H9 (cell line): Measurements from ENCODE around the gene CCDC91. TPM values are rescaled to one million over a fixed set of nuclear protein-coding genes. Genes with fewer than 3 reads are reported as not detected.

ENCODE experiments used
- DNase-seq: peaks from one replicate; pipeline ENCODE4 v3.0.0-alpha.2; 2017
- H2AFZ ChIP-seq: one replicate; pipeline ENCODE4 v1.6.1; 2013; ENCODE audit warnings: mild to moderate bottlenecking, low read length, control low read depth, moderate library complexity
- H2AK5ac ChIP-seq: 2 replicates; pipeline ENCODE4 v1.6.1; 2013; ENCODE audit warnings: low read length, control low read depth, mixed read lengths; ENCODE audit not compliant: insufficient read length
- H2BK120ac ChIP-seq: one replicate; pipeline ENCODE4 v1.6.1; 2013; ENCODE audit warnings: low read depth, mild to moderate bottlenecking, low read length, control low read depth, inconsistent platforms; ENCODE audit not compliant: poor library complexity, severe bottlenecking
- H2BK12ac ChIP-seq: 2 replicates; pipeline ENCODE4 v1.6.1; 2013; ENCODE audit warnings: low read length, control low read depth, mixed read lengths, low read depth; ENCODE audit not compliant: insufficient read length
- H2BK15ac ChIP-seq: 2 replicates; pipeline ENCODE4 v1.6.1; 2013; ENCODE audit warnings: low read depth, low read length, control low read depth
- H2BK20ac ChIP-seq: one replicate; pipeline ENCODE4 v1.6.1; 2013; ENCODE audit warnings: low read depth, mild to moderate bottlenecking, low read length, control low read depth, inconsistent platforms; ENCODE audit not compliant: poor library complexity, severe bottlenecking
- H2BK5ac ChIP-seq: 2 replicates; pipeline ENCODE4 v1.6.1; 2013; ENCODE audit warnings: low read length, control low read depth, mixed read lengths; ENCODE audit not compliant: insufficient read length
- H3K14ac ChIP-seq: 2 replicates; pipeline ENCODE4 v1.6.1; 2013; ENCODE audit warnings: low read length, control low read depth; ENCODE audit not compliant: insufficient read depth
- H3K18ac ChIP-seq: 2 replicates; pipeline ENCODE4 v1.6.1; 2013; ENCODE audit warnings: low read depth, mild to moderate bottlenecking, mixed read lengths, low read length, control low read depth; ENCODE audit not compliant: insufficient read length
- H3K23ac ChIP-seq: 2 replicates; pipeline ENCODE4 v1.6.1; 2013; ENCODE audit warnings: low read length, control low read depth, mixed read lengths, low read depth; ENCODE audit not compliant: insufficient read length
- H3K23me2 ChIP-seq: 2 replicates; pipeline ENCODE4 v1.6.1; 2013; ENCODE audit warnings: low read depth, mild to moderate bottlenecking, mixed read lengths, low read length, control low read depth; ENCODE audit not compliant: insufficient read length, poor library complexity, severe bottlenecking
- H3K27ac ChIP-seq: 2 replicates; pipeline ENCODE4 v1.5.1; 2013; ENCODE audit warnings: low read length, control low read depth, mixed read lengths, low read depth; ENCODE audit not compliant: insufficient read length
- H3K27me3 ChIP-seq: 2 replicates; pipeline ENCODE4 v1.6.1; 2013; ENCODE audit warnings: low read length, control low read depth, inconsistent platforms; ENCODE audit not compliant: insufficient read depth
- H3K4ac ChIP-seq: 2 replicates; pipeline ENCODE4 v1.6.1; 2013; ENCODE audit warnings: low read depth, mild to moderate bottlenecking, control low read depth, inconsistent platforms, low read length, moderate library complexity
- H3K4me1 ChIP-seq: 2 replicates; pipeline ENCODE4 v1.6.1; 2013; ENCODE audit warnings: low read length, control low read depth, inconsistent platforms; ENCODE audit not compliant: insufficient read depth
- H3K4me2 ChIP-seq: 2 replicates; pipeline ENCODE4 v1.6.1; 2013; ENCODE audit warnings: low read length, control low read depth, mixed read lengths; ENCODE audit not compliant: insufficient read length, insufficient read depth
- H3K56ac ChIP-seq: 2 replicates; pipeline ENCODE4 v1.6.1; 2013; ENCODE audit warnings: low read depth, mild to moderate bottlenecking, mixed read lengths, low read length, control low read depth; ENCODE audit not compliant: insufficient read length
- H3K79me1 ChIP-seq: 2 replicates; pipeline ENCODE4 v1.6.1; 2013; ENCODE audit warnings: low read depth, mild to moderate bottlenecking, moderate library complexity, low read length, control low read depth, inconsistent platforms; ENCODE audit not compliant: insufficient read depth, poor library complexity, severe bottlenecking
- H3K79me2 ChIP-seq: 2 replicates; pipeline ENCODE4 v1.6.1; 2013; ENCODE audit warnings: low read length, control low read depth, inconsistent platforms; ENCODE audit not compliant: insufficient read depth
- H3K9ac ChIP-seq: 2 replicates; pipeline ENCODE4 v1.6.1; 2013; ENCODE audit warnings: low read length, control low read depth, mixed read lengths; ENCODE audit not compliant: insufficient read length; ENCODE audit errors: extremely low read depth
- H3K9me3 ChIP-seq: one replicate; pipeline ENCODE4 v1.6.1; 2013; ENCODE audit warnings: low read depth, low read length, inconsistent platforms; ENCODE audit not compliant: control insufficient read depth
- H3T11ph ChIP-seq: one replicate; pipeline ENCODE4 v1.6.1; 2013; ENCODE audit warnings: mild to moderate bottlenecking, low read length, control low read depth, inconsistent platforms
- H4K20me1 ChIP-seq: one replicate; pipeline ENCODE4 v1.6.1; 2013; ENCODE audit not compliant: control insufficient read depth, insufficient read length, insufficient read depth
- H4K5ac ChIP-seq: 2 replicates; pipeline ENCODE4 v1.6.1; 2013; ENCODE audit warnings: low read depth, mild to moderate bottlenecking, mixed read lengths, low read length, control low read depth; ENCODE audit not compliant: insufficient read length
- H4K8ac ChIP-seq: replicated peaks from 2 replicates; pipeline ENCODE4 v1.6.1; 2013; ENCODE audit warnings: low read length, control low read depth, mixed read lengths, low read depth; ENCODE audit not compliant: insufficient read length
- H4K91ac ChIP-seq: 2 replicates; pipeline ENCODE4 v1.6.1; 2013; ENCODE audit warnings: low read depth, mild to moderate bottlenecking, moderate library complexity, mixed read lengths, low read length, control low read depth; ENCODE audit not compliant: insufficient read length
- H3K27ac Mint-ChIP-seq, 3 experiments: 2 replicates in 2 of 3; 3 replicates in 1 of 3; pipeline ENCODE4 v1.8.0; 2020 to 2021; ENCODE audit warnings: mixed read lengths in 3 of 3, mild to moderate bottlenecking in 1 of 3, moderate library complexity in 1 of 3
- H3K27me3 Mint-ChIP-seq: 2 replicates; pipeline ENCODE4 v1.8.0; 2021; ENCODE audit warnings: low read depth, mild to moderate bottlenecking, moderate library complexity, mixed read lengths
- H3K36me3 Mint-ChIP-seq, 3 experiments: 2 replicates in 2 of 3; 3 replicates in 1 of 3; pipeline ENCODE4 v1.8.0; 2020 to 2021; ENCODE audit warnings: low read depth in 3 of 3, mixed read lengths in 3 of 3; ENCODE audit not compliant: insufficient read depth in 1 of 3
- H3K4me1 Mint-ChIP-seq, 2 experiments: 2 replicates each; pipeline ENCODE4 v1.8.0; 2020; ENCODE audit warnings: mixed read lengths in 2 of 2
- H3K4me3 Mint-ChIP-seq, 2 experiments: 2 replicates in 1 of 2; 3 replicates in 1 of 2; pipeline ENCODE4 v1.8.0; 2020 to 2021; ENCODE audit warnings: mild to moderate bottlenecking in 2 of 2, mixed read lengths in 2 of 2, moderate library complexity in 1 of 2
- H3K9me3 Mint-ChIP-seq, 2 experiments: 2 replicates in 1 of 2; 3 replicates in 1 of 2; pipeline ENCODE4 v1.8.0; 2020; ENCODE audit warnings: mild to moderate bottlenecking in 2 of 2, mixed read lengths in 2 of 2, moderate library complexity in 1 of 2
- WGBS: extraction: QIAGEN DNeasy Blood & Tissue Kit; methylation state at CpG from one replicate; pipeline ENCODE4 v1.1.7; 2013; ENCODE audit warnings: missing lambda C conversion rate, low lambda C conversion rate, mixed read lengths; ENCODE audit not compliant: insufficient read length; ENCODE audit errors: extremely low coverage; 5-methylcytosine and 5-hydroxymethylcytosine counted together
- total RNA-seq: library from RNA; stranded (reverse); gene quantifications from 2 replicates; pipeline ENCODE4 v1.2.1, GENCODE V29; 2021
- TF ChIP-seq, protein P1 (sequence below): fragments of 200-600 bp; sonication (generic); conservative IDR thresholded peaks from 3 replicates; pipeline ENCODE4 v1.8.0; 2021; ENCODE audit warnings: antibody characterized with exemption, mild to moderate bottlenecking

The CCDC91 gene
- total RNA-seq, 1 experiment from 2014 or later: 22.7 TPM

DNA sequence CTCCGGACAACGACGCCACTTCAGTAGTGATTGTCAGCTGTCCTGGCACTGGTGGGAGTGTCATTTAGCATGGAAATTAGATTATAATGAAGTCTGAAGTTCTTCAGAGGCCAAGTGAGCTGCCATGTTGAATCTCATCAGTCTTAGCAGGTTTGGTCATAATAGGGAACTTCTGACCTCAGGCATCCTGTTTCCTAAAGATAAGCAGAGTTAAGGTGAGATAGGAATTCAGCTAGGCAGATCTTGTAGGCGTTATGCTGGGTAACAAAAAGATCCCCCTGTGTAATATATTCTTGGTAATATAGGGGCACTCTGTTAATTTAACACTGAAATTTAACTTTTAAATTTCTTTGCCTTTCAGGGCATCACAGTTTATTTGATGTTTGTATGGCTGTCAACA is 137.5 kb downstream of the CCDC91 start:
- Mint-ChIP-seq H3K4me1 (peaks cover 7 to 8% of the 10 kb centered on the region in 2 experiments), H3K27ac (no peak overlapping the region), H3K4me3 (no peak overlapping the region), H3K27me3 (no peaks in the 10 kb centered on the region), H3K36me3 (peaks cover 11 to 23% (median 16%) of the 10 kb centered on the region in 3 experiments), H3K9me3 (peaks cover 10 to 14% of the 10 kb centered on the region in 2 experiments)
- Histone ChIP-seq H3K23me2 (no peaks in the 10 kb centered on the region), H3K9me3 (no peaks in the 10 kb centered on the region), H3K79me1 (no peaks in the 10 kb centered on the region), H2BK120ac (no peak overlapping the region), H2BK5ac (no peak overlapping the region), H3K4me2 (no peak overlapping the region), H4K5ac (no peak overlapping the region), H4K20me1 (no peaks in the 10 kb centered on the region), H2AFZ (no peak overlapping the region), H3K4me1 (no peaks in the 10 kb centered on the region; the same call in 1 of the 2 replicates), H3K27me3 (no peaks in the 10 kb centered on the region), H3K79me2 (no peaks in the 10 kb centered on the region), H3K18ac (no peak overlapping the region), H2AK5ac (no peak overlapping the region), H3T11ph (no peak overlapping the region), H3K9ac (no peak overlapping the region), H2BK20ac (no peak overlapping the region), H3K27ac (no peak overlapping the region), H4K8ac (no peak overlapping the region), H3K23ac (no peak overlapping the region), H2BK15ac (no peak overlapping the region), H2BK12ac (no peak overlapping the region), H4K91ac (no peak overlapping the region), H3K14ac (no peak overlapping the region), H3K56ac (no peak overlapping the region), H3K4ac (no peak overlapping the region)
- TF ChIP-seq, protein P1, sequence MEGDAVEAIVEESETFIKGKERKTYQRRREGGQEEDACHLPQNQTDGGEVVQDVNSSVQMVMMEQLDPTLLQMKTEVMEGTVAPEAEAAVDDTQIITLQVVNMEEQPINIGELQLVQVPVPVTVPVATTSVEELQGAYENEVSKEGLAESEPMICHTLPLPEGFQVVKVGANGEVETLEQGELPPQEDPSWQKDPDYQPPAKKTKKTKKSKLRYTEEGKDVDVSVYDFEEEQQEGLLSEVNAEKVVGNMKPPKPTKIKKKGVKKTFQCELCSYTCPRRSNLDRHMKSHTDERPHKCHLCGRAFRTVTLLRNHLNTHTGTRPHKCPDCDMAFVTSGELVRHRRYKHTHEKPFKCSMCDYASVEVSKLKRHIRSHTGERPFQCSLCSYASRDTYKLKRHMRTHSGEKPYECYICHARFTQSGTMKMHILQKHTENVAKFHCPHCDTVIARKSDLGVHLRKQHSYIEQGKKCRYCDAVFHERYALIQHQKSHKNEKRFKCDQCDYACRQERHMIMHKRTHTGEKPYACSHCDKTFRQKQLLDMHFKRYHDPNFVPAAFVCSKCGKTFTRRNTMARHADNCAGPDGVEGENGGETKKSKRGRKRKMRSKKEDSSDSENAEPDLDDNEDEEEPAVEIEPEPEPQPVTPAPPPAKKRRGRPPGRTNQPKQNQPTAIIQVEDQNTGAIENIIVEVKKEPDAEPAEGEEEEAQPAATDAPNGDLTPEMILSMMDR: no peak
- no CpG with 5 or more reads among the region's 4 CpGs for WGBS
- no peak for DNase-seq
